GM11168 (cell line): ENCODE measurements around the gene PEAK1.

ENCODE experiments used
- in situ Hi-C: fragments of 300-500 bp; cut with MboI; formaldehyde crosslinking; loops from one replicate; pipeline ENCODE4 v1.12.0; 2022; ENCODE audit warnings: low sequenced_read_pairs; ENCODE audit not compliant: unreplicated experiment

PEAK1 gene

DNA sequence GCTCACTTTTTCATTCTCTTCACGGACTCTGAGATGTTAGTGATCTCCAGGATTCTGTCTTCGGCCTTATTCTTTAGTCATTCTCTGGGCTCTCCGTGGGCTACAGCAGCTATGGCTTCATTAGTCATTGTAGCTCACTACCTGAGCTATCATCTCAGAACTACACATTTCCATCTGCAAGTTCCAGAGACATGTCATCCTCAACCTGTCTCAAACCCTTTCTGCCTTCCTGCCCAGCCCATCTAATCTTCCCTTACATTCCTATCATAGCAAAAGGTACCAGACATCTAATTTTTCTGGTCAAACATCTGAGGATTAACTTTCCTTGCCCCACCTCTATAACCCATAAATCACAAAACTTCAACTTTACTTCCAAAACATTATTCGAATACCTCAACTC, 362.2 kb downstream of the PEAK1 start:
- in situ Hi-C loops: no loop called here

DNA sequence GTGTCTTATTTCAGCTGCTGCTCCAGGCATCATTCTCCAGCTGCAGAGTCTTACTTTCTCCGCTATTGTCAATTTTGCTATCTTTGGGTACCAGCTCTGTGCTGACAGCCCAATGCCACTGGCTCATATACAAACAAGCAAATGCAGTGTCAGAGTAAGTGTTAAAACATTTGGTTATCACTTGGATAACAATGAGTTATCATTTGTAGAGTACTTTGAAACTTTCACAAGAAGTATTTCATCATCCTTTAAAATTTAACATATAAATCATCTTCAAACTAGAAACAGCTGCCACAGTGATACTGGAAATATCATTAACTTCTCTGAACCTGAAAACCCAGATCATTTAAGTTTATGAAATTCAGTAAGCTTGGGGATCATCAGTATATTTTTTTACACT, 362.8 kb downstream of the PEAK1 start:
- in situ Hi-C loops: no loop called here

DNA sequence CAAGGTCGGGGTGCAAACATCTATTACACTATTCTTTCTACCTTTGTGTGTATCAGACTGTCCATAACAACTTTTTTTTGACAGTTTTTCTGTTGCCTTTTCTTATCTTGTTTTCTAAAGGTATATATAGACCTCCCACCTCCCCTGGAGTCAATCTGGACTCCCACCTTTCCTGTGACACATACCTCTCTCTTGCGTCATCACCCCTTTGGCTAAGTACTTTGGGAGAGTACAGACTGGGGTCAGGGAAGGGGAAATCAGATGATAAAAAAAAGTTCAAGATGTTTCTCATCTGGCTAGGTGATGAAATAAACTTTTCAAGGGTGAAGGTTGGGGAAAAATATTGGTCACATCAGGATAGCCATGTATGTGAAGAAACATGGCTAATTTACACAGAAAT, 366.2 kb downstream of the PEAK1 start:
- in situ Hi-C loops: no loop called here

DNA sequence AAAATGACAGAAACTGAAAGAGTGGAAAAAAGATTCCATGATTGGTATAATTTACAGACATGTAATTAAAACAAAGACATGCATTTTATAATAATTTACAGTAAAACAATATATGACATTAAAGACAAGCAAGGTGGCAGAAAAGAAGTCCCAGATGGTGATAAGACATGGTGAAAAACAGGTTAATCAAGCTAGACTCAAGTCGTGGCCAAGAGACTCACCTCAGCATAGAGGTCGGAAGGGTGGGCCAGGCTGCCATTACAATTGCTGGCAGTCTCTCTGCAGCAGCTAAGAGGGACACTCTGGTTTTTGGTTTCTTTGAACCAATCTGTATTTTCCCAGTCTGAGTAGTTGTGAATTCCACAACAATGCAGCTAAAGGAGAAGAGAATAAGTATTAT, 367.3 kb downstream of the PEAK1 start:
- in situ Hi-C loops: no loop called here
